Bone marrow (tissue), 2 donors: Measurements from ENCODE around the gene ZNF22.

Source experiments
- DNase-seq, 2 donors: peaks; one replicate each; lab custom pipeline; 2025; lab: John Stamatoyannopoulos, UW

The ZNF22 gene

GRCh38 chr10:45000752-45001380 lies at the start of gene ZNF22:
TSS of gene ZNF22 (plus strand) at chr10:45000923. CDS start at chr10:45003369, 2,446 bp downstream.
- peak; percentile 66 to 72 for DNase-seq

DNA sequence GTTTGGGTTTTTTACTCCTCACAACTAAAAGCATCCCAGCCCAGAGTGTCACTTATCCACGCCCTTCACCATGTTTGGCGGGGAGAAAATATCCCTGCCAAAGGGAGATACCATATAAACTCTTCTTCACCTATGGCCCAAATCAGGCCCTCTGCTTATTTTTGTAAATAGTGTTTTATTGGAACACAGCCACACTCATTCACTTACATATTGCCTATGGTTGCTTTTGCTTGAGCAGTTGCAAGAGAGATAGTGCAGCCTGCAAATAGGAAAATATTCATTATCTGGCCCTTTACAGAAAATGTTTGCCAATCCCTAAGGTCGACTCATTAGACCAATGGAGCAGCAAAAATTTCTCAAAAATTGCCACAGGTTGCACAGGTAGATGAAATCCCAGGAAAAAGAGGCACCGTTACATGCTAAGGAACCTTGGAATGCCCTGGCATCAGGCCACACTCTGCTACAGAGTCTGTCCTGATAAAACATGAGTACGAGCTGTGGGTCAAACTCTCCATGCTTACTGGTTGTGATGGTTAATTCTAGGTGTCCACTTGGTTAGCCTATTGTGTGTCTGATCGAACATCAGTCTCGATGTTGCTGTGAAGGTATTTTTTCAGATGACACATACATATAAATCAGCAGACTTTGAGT lies 49.0 kb upstream of the ZNF22 start:
- no peak for DNase-seq

DNA sequence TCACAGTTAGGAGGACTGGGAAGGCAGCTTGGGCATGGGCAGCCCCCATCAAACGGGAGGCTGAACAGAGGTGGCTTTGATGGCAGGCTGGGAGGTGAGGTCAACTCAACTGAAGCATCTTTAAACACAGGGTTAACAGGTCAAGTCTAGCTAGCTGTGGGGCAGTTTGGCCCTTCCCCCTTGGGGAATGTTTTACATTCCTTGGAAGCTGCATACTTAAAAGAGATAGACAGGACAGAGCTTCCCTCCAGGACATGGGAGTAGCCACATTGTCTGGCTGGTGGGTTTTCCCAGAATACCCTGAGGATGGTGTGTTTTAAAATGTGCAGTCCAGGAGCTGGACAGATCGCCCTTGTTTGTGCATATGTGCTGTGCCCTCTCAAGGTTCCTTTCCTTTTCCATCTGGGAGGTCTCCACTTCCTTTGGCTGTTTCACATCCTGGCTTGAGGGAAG lies 47.9 kb upstream of the ZNF22 start:
- no peak for DNase-seq

DNA sequence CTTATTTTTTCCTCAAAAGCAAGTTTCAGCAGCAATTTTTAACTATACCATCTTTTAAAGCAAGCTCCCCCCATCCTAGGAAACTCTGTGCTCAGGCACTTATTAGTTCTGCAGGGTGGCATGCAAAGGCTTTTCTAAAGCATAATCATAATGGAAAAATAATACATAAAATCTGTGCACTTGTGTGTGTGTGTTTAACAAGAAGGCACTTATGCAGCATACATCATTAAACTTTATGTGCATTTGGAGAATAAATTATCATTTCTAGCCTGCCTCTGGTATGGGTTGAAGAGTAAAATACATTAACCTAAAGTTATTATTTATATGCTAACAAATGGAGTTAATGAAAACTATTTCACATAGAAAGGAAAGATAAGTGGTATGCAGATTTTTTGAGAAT lies 46.7 kb upstream of the ZNF22 start:
- no peak for DNase-seq

DNA sequence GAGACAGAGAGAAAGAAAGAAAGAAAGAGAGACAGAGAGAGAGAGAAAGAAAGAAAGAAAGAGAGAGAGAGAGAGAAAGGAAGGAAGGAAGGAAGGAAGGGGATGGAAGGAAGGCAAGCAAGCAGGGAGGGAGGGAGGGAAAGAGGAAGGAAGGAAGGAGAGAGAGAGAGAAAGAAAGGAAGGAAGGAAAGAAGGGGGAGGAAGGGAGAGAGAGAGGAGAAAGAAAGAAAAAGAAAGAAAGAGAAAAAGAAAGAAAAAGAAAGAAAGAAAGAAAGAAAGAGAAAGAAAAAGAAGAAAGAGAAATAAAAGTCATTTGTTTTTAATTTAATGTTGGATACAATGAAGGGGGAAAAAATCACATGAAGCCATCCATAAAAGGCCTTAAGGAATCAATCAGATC lies 45.8 kb upstream of the ZNF22 start:
- no peak for DNase-seq

DNA sequence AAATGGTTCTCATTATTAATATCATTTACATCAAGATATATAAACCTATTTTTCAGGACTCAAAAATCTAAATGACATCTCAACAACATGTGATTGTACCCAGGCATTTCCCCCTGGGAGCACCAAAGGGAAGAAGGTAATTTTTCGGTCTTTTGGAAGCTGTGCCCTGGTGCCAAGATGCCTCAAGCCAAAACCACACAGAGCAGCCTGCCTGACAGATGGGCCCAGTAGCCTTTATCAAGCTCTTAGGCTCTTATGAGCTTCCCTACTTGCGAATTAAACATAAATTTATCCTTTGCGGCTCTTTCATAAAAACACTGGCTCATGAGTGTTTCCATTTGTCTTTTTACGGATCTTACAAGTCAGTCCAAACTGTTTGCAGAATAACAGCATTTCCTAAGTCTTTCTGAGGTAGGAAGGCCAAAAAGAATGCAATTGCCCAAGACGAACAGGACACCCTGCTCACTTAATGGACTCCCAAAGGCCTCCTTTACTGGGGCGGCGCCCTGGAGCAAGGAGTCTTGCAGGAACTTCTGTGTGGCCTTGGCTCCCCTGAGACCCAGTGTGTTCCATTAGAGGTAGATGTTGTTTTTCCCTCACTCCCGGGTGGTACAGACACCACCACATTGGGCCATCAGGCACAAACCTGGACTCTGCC lies 45.2 kb upstream of the ZNF22 start:
- no peak for DNase-seq

DNA sequence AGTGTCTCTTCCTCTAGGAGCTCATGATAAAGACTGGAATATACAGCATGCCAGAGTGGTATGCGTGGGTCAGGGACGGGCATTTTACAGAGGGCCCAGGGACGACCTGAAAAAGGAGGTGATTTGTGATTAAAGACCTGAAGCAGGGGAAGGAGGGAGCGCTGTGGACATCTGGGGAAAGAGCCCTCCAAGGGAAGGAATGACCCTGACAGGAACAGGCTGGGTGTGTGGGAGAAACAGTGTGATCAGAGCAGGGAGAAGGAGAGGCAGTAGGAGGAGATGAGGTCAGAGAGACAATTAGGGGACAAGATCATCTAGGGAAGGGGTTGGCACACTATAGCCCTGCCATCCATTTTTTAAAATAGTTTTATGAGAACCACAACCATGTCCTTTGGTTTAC lies 44.5 kb upstream of the ZNF22 start:
- DNase-seq, result no peak

- no peak for DNase-seq
These were observed 43.7 kb upstream of the ZNF22 start for GRCh38 chr10:44956717-44957706.

DNA sequence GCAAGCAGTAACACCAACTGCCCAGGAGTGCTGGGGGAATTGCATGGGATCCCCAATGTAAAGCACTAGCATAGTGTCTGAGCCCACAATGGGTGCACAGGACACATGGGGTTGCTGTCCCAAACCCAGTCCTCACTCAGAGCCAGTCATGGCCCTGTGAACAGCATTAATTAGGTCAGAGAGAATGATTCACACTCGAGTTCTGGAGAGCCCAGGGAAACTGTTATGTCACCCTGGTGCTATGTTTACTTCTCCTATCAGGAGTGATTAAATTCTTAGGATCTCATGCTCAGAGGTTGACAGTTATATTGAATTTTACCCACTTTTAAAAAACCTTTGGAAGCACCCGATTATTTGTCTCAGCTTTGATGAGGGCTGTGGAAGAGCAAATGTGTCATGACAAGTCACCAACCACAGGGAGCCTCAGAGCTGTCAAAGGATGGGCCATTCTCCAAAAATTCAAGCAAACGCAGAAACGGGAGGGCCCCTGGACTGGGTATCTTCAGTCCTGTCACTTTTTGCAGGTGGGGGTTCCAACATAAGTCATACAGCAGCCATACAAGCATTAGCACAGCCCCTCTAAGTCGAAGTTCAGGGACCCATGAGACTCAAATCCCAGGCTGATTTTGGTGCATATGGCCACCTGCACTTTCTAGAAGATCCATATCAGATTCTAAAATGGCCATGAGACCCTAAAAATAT lies 42.4 kb upstream of the ZNF22 start:
- DNase-seq, result no peak

GRCh38 chr10:44958898-44959246 lies 41.9 kb upstream of the ZNF22 start:
- no peak for DNase-seq

DNA sequence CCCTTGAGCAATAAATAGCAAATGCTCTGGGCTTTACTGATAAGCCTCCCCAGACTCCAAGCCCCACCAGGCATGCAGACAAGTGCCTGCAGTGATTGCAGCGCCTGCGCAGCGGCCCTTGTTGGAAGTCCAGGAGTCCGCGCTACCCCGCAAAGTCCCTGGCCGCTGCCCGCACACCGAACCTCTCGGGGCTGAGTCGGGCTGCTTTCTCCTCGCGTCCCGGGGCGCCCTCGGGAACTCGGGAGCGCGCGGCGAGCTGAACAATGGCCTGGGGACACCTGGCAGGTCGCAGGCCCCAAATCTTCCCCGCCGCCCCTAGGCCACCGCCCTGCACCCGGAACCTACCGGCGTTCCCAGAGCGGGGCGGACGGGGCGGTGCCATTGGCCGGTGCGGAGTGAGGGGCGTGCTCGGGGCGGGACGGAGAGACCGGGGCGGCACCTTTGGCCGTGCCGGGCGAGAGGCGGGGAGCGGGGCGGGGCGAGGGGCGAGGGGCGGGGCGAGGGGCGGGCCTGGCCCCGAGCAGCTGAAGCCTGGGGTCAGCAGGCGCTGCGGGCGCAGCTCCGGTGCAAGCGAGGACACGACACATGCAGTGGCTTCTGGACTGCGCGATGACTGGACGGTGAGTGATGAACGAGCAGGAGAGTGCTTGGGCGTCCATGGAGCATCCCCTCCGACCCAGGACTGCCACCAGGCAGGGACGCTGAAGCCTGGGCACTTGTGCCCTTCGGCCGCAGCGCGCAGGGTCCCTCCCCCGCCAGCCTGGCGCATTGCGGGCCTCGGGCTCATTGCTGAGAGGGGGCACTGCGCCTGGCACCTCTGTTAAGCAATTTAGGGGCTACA lies 41.3 kb upstream of the ZNF22 start, which contains the start of gene RASSF4:
Gene RASSF4, plus strand, starts transcription at position 556 of the 841 bp plus-strand sequence. CDS start 10,401 bp downstream, outside the sequence.
- DNase-seq, result peak; percentile 72 to 80

DNA sequence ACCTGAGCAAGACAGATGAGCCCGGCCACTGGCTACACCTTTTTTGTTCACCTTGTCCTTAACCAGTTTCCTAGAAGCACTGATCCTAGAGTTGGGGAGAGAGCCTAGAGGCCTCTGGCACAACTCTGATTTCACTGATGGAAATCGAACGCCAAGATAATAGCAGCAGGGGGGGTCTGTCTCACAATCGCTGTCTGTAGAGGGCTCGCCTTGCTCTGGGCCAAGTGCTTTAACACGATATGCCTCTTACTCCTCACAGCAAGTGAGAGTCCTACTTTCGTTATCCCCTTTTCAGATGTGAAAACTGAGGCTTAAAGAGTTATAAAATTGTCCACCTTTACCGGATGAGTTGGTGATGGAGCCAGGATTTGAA lies 40.6 kb upstream of the ZNF22 start:
- DNase-seq, result no peak

GRCh38 chr10:44960482-44961229 lies 40.1 kb upstream of the ZNF22 start:
- DNase-seq, result no peak

DNA sequence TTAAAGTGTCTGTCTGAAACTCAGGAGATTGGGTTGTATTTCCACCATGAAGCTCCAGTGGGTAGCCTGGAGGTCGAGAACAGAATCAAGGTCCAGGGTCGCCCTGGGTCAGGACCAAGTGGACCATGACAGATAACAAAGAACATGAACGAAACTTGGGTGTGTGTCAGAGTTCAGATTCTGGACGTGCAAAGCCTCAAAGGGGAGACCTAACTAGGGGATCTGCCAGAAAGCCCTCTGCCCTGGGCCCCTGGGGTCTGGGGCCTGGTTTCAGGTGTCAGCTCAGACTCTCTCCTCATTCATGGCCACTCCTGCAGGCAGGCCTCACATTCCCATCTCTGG lies 39.5 kb upstream of the ZNF22 start:
- no peak for DNase-seq

DNA sequence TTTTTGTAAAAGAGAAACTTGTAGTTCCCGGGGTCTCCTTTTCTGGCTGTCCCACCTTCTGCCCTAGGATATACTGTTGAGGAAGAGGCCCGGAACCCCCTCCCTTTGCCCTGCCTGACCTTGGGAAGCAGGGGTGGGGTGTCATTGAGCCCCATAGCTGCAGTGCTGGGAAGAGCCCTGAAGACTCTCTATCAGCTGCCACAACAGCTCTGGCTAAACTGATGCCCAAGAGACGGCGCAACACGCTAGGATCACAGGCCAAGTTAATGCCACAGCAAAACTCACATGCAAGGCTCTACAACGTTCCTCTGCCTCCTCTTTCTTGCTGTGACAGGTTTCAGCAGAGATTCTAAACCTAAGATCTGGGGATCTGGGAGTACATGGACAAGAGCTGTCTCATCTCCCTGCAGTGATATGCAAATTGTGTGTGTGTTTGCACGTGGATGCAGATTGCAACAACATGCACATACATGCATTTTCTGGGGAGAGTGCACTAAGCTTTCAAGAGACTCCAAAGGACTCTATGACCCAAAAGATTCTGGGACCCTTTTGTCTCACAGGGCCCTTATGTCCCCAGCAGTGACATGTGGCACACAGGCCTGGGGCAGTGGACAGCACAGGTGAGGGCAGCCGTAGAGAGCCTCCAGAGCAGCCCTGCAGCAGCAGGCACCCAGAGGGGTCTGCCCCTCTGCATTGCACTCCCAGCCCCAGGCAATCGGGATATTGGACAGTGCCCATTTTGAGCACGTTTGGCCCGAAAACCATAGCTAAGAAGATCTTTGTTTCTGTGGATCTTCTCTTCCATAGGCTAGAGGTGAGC lies 38.6 kb upstream of the ZNF22 start:
- DNase-seq, result no peak

DNA sequence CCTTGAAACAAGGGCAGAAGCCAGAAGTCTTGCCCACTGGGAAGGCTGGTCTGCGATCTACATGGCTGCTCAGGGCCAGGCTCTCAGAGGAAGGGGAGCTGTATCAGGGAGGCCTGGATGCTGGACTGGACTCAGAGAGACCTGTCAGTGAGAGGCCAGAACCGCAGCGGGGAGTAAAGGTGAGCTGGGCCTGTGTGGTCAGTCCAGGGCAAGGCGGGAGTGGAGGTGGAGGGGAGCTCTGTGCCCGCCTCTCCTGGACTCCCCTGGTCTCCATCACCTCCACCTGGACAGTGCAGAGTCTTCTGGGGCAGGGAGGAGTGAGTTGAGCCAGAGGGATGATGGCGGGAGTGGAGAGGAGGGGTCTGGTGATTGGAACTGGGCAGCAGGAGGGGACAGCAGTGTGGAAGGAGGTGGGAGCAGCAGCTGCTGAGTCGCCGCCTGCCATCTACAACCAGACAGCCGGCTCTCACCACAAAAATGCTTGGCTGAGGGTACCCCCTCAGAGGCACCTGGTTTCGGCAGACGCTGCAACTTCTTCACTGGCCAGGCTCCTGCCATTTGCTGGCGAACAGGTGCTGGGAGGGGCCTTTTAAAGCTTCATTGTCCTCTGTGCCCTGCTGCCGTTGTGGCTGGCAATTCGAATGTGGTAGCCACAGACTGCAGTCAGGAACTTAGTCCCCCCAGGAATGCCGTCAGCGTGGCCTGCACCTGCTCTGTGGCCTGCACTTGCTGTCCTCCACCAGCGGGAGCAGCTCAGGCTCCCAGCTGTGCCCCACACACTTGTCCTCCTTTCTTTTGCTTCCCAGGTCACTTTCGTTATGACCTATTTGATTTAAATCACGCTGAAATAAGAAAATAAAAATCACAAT lies 37.6 kb upstream of the ZNF22 start:
- no peak for DNase-seq

DNA sequence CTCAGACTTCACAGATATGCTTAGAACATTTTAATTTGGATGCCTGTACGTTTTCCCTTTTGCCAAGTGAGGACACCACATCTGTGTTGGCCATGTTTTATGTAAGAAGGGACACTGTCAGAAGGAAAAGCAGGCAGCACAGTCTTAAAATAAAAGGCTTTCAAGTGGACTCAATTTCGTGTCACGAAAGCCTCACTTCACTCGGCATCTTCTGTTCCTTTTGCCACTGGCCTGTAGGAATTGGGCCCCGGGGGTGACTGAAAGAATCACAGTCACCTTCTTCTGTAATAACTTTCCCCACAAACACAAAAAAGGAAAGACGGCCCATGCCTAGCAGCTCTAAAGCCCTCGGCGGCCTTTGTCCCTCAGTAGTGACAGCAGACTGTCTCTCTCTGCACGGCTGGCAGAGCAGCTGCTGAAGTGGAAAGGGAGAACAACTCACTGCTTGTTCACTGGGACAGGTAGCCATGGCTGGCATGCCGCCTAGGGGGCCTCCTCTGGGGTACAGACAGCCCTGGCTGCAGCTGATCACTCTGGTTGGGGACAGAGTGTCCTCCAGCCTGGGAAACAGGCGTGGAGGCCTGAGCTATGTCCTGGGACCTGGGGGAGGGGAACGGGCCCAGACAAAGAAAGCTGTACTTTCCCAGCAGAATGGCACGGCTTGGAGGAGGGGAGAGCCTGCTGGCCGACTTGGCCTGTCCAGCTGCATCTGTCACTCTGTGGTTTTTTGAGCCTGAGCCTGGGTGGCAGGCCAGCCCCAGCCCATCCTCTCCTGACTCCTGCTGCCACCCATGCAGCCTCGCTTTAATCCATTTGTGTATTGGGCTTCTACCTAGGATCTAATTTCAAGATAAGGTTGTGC lies 36.7 kb upstream of the ZNF22 start:
- no peak for DNase-seq
